ENCODE results near the gene CSF2RB. TPM values are rescaled to one million over a fixed set of nuclear protein-coding genes. Genes with fewer than 3 reads are reported as not detected.

Gene CSF2RB
- total and polyA plus RNA-seq, 2 donors (not counting 3 experiments of a cell fraction or from before 2014, with no cell fraction given) = 20.6 to 68.2 TPM

- POLR2A ChIA-PET = no interaction called here
- peak overlapping the region; percentile 90 for H2AFZ ChIP-seq (ENCODE audit: low read depth, low read length)
Observed at GRCh38 chr22:36912694-36913426, 568 bp upstream of the CSF2RB start.

More at GRCh38 chr22:36912694-36913426, 568 bp upstream of the CSF2RB start:
- dilution Hi-C loops (cut with MboI; ENCODE audit: extremely low pct_ligation_motif_present, low sequenced_read_pairs) = no loop called here
- TF ChIP-seq CTCF (IDR thresholded peaks at IDR 0.05; ENCODE audit: extremely low read depth in 1 of 2, insufficient read depth in 1 of 2, low read depth in 1 of 2, low read length in 2 of 2) (no peak), POLR2A (IDR thresholded peaks at IDR 0.05; ENCODE audit: low read depth, low read length) (no peak), EZH2 (IDR thresholded peaks at IDR 0.05; ENCODE audit: borderline replicate concordance, low read depth, low read length, severe bottlenecking) (no peak), POLR2AphosphoS5 (IDR thresholded peaks at IDR 0.05; ENCODE audit: insufficient read depth, low read depth, low read length) (no peak), MYC (IDR thresholded peaks at IDR 0.05; ENCODE audit: low read depth, low read length) (no peak), JUN (IDR thresholded peaks at IDR 0.05; ENCODE audit: borderline replicate concordance, insufficient read depth, insufficient read length, low read depth) (no peak), FOS (IDR thresholded peaks at IDR 0.05; ENCODE audit: borderline replicate concordance, insufficient read depth, low read length) (no peak), GATA2 (IDR thresholded peaks at IDR 0.05; ENCODE audit: insufficient read depth, insufficient read length, low read depth, low read length) (no peak)
- TF ChIP-seq, protein P1, sequence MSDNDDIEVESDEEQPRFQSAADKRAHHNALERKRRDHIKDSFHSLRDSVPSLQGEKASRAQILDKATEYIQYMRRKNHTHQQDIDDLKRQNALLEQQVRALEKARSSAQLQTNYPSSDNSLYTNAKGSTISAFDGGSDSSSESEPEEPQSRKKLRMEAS (IDR thresholded peaks at IDR 0.05; ENCODE audit: insufficient read depth, insufficient read length) = no peak
- no peak for DNase-seq (ENCODE audit: low read depth, low spot score)
- BruUV-seq (replicated peaks) = no TSS peak
- no peak for FAIRE-seq
- intact Hi-C loops (cut with micrococcal nuclease) = loop anchor here (1.0 to 2.0 kb wide), 2 partner anchors 34 to 40 kb away; no protein-coding TSS in a partner anchor
- Histone ChIP-seq H3K9ac (replicated peaks; ENCODE audit: extremely low read depth, insufficient read depth, low read length) (no peak overlapping the region), H3K9me3 (replicated peaks; ENCODE audit: control insufficient read depth, insufficient read depth, low read length) (no peaks in the 10 kb centered on the region), H3K79me2 (ENCODE audit: control insufficient read depth, insufficient read depth, low read length) (peaks cover 9% of the 10 kb centered on the region), H4K20me1 (replicated peaks; ENCODE audit: control insufficient read depth, extremely low read depth, insufficient read depth, low read length) (no peaks in the 10 kb centered on the region), H3K4me3 (replicated peaks in 1 of 3; ENCODE audit: insufficient read depth in 1 of 3, low read depth in 1 of 3, low read length in 3 of 3) (peak overlapping the region in 1 of 3 experiments; percentile 76), H3K4me1 (ENCODE audit: control insufficient read depth, extremely low read depth, insufficient read depth, low read length) (peaks cover 25% of the 10 kb centered on the region), H3K27me3 (ENCODE audit: control insufficient read depth in 2 of 2, insufficient read depth in 2 of 2, low read length in 2 of 2) (no peaks in the 10 kb centered on the region), H3K36me3 (ENCODE audit: control insufficient read depth in 2 of 2, extremely low read depth in 1 of 2, insufficient read depth in 2 of 2, low read length in 2 of 2) (no peaks in the 10 kb centered on the region), H3K27ac (ENCODE audit: insufficient read depth, low read depth, low read length) (peak overlapping the region; percentile 25), H3K9me1 (replicated peaks; ENCODE audit: control insufficient read depth, extremely low read depth, insufficient read depth, low read length) (no peaks in the 10 kb centered on the region), H3K4me2 (ENCODE audit: insufficient read depth, low read length) (peak overlapping the region; percentile 91)
- CTCF ChIA-PET = interaction anchor here (1.1 to 3.8 kb wide), 4 partner anchors 11 to 39 kb away, joined by 3 to 9 read pairs (median 6); no protein-coding TSS in a partner anchor
